Upper lobe of left lung (tissue), 4 donors: ENCODE measurements around the gene GPR42.

Source experiments
- CTCF ChIP-seq, 6 experiments: fragments of 450-650 bp in 4 of 6; fragments of 200-600 bp in 2 of 6; sonication (generic) in 2 of 6; IDR thresholded peaks; one replicate each; pipeline ENCODE4 v1.5.1; 2016 to 2019; ENCODE audit warnings: antibody characterized with exemption in 6 of 6
- EP300 ChIP-seq, 4 donors: sonication (generic); formaldehyde crosslinking; IDR thresholded peaks; one replicate each; pipeline ENCODE4 v1.5.1; 2017; ENCODE audit warnings: antibody characterized with exemption in 4 of 4, control low read depth in 2 of 4
- POLR2A ChIP-seq, 4 donors: fragments of 450-650 bp; IDR thresholded peaks; one replicate each; pipeline ENCODE4 v1.5.1; 2016 to 2017; ENCODE audit warnings: antibody characterized with exemption in 4 of 4, mild to moderate bottlenecking in 2 of 4
- POLR2AphosphoS5 ChIP-seq, 2 donors: sonication (generic); formaldehyde crosslinking; IDR thresholded peaks; one replicate each; pipeline ENCODE4 v1.5.1; 2017; ENCODE audit warnings: antibody characterized with exemption in 2 of 2

GRCh38 chr19:35345671-35346111, 25.2 kb upstream of the GPR42 start:
- TF ChIP-seq CTCF (IDR thresholded peaks at IDR 0.05) = no peak
- no peak for TF ChIP-seq POLR2A (IDR thresholded peaks at IDR 0.05)
- TF ChIP-seq EP300 (IDR thresholded peaks at IDR 0.05) = no peak
- TF ChIP-seq POLR2AphosphoS5 (IDR thresholded peaks at IDR 0.05) = no peak
